Thyroid gland (tissue), 4 donors: ENCODE measurements around the gene SMCO3. TPM values are rescaled to one million over a fixed set of nuclear protein-coding genes. Genes with fewer than 3 reads are reported as not detected.

Experiments used
- DNase-seq, 2 donors: peaks; one replicate each; pipeline ENCODE4 v3.0.0-alpha.2; 2019
- H3K27ac ChIP-seq, 3 donors: fragments of 200-600 bp; sonication (generic); 1 replicate in 2 of 3; 2 replicates in 1 of 3; pipeline ENCODE4 v1.5.1; 2016 to 2019; ENCODE audit warnings: mild to moderate bottlenecking in 1 of 3, moderate library complexity in 1 of 3
- H3K27me3 ChIP-seq: fragments of 200-600 bp; sonication (generic); one replicate; pipeline ENCODE4 v1.5.1; 2019
- H3K36me3 ChIP-seq, 2 donors: fragments of 200-600 bp; sonication (generic); one replicate each; pipeline ENCODE4 v1.5.1; 2016 to 2019
- H3K4me1 ChIP-seq, 2 donors: fragments of 200-600 bp; sonication (generic); one replicate each; pipeline ENCODE4 v1.5.1; 2017 to 2019
- H3K4me3 ChIP-seq, 3 donors: fragments of 200-600 bp; sonication (generic); replicated peaks in 1 of 3; 1 replicate in 2 of 3; 2 replicates in 1 of 3; pipeline ENCODE4 v1.5.1; 2016; ENCODE audit warnings: mild to moderate bottlenecking in 1 of 3
- H3K9me3 ChIP-seq: fragments of 200-600 bp; sonication (generic); one replicate; pipeline ENCODE4 v1.5.1; 2017
- POLR2A ChIP-seq, 2 donors: fragments of 450-650 bp; IDR thresholded peaks; one replicate each; pipeline ENCODE4 v1.6.1; 2017; ENCODE audit warnings: antibody characterized with exemption in 2 of 2, mild to moderate bottlenecking in 2 of 2, moderate library complexity in 1 of 2
- WGBS, 2 donors: methylation state at CpG; one replicate each; pipeline ENCODE4 v1.1.5; 2017; 5-methylcytosine and 5-hydroxymethylcytosine counted together
- intact Hi-C: fragments of 100-400 bp; cut with DNase I; formaldehyde crosslinking; loops from one replicate; pipeline ENCODE4 v1.15.1; 2023
- total RNA-seq, 4 donors: library from RNA; depleted of rRNA; stranded (reverse); fragments of >200 nt; gene quantifications; one replicate each; pipeline ENCODE4 v1.2.3, GENCODE V29; 2016
- TF ChIP-seq, protein P1 (sequence below), 6 experiments: fragments of 200-600 bp in 3 of 6; fragments of 450-650 bp in 3 of 6; sonication (generic) in 3 of 6; IDR thresholded peaks; one replicate each; pipeline ENCODE4 v1.5.1; 2016 to 2019; ENCODE audit warnings: antibody characterized with exemption in 6 of 6, mild to moderate bottlenecking in 2 of 6, inconsistent platforms in 1 of 6, moderate library complexity in 1 of 6

Gene SMCO3
- total RNA-seq, 4 donors from 2014 or later = 0.83 to 1.3 (median 0.89) TPM; not detected in 1

DNA sequence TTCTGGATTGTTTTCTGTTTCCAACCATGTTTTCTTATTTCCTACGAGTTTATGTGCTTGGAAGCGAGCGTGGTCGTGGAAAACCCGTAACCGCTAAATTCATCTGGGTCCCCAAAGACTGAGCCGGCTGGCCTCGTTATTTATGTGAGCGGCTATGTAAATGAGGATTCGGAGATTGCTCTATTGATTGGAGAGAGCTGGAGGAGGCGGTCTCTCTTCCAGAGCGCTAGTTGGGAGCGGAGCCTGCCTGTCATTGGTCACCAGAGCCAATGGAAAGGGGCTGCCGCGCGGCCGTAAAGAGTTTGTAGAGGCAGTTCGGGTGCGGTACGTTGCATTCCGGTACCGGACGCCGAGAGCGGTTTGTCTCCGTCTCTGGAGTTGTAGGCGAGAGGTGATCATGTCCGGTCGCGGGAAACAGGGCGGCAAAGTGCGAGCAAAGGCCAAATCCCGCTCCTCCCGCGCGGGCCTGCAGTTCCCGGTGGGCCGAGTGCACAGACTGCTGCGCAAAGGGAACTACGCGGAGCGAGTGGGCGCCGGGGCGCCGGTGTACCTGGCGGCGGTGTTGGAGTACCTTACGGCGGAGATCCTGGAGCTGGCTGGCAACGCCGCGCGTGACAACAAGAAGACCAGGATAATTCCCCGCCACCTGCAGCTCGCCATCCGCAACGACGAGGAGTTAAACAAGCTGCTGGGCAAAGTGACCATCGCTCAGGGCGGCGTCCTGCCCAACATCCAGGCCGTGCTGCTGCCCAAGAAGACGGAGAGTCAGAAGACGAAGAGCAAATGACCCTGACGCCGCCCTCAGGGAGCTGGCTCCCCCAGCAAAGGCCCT lies 39.7 kb downstream of the SMCO3 start:
- TF ChIP-seq, protein P1, sequence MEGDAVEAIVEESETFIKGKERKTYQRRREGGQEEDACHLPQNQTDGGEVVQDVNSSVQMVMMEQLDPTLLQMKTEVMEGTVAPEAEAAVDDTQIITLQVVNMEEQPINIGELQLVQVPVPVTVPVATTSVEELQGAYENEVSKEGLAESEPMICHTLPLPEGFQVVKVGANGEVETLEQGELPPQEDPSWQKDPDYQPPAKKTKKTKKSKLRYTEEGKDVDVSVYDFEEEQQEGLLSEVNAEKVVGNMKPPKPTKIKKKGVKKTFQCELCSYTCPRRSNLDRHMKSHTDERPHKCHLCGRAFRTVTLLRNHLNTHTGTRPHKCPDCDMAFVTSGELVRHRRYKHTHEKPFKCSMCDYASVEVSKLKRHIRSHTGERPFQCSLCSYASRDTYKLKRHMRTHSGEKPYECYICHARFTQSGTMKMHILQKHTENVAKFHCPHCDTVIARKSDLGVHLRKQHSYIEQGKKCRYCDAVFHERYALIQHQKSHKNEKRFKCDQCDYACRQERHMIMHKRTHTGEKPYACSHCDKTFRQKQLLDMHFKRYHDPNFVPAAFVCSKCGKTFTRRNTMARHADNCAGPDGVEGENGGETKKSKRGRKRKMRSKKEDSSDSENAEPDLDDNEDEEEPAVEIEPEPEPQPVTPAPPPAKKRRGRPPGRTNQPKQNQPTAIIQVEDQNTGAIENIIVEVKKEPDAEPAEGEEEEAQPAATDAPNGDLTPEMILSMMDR (IDR thresholded peaks at IDR 0.05) = peak in 1 of 6 experiments; percentile 10
- TF ChIP-seq POLR2A (IDR thresholded peaks at IDR 0.05) = peak; percentile 83 to 97
- Histone ChIP-seq H3K36me3 (no peaks in the 10 kb centered on the region), H3K4me1 (peaks cover 0 to 14% of the 10 kb centered on the region in 2 donors), H3K9me3 (no peaks in the 10 kb centered on the region), H3K27me3 (no peaks in the 10 kb centered on the region), H3K4me3 (peak overlapping the region; percentile 45 to 88 (median 69)), H3K27ac (peak overlapping the region; percentile 90 to 95 (median 94))
- peak; percentile 97 for DNase-seq
- intact Hi-C loops = no loop called here
- WGBS, 2 donors = 2 to 3% methylated on average over 21 to 45 of the region's 67 CpGs

DNA sequence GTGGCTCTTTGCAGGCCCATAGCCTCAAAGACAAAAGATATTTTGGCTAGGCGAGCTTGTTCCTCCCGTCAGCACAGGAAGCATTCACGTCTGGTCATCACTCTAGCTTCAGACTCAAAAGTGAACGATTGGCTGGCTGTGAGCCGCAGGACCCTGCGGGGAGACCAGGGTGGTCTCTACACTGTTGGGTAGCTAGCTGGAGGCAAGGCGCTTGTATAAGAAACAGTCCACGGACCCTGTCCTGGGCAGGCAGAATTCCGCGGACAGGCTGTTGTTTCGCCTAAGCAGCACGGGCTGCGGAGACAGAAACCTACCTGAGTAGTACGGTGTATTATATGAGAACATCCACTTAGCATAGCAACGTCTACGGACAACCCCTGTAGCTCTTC lies 40.3 kb downstream of the SMCO3 start:
- H3K4me1 ChIP-seq = peaks cover 0 to 14% of the 10 kb centered on the region in 2 donors
- no peaks in the 10 kb centered on the region for H3K9me3 ChIP-seq
- DNase-seq = no peak
- no peaks in the 10 kb centered on the region for H3K36me3 ChIP-seq
- H3K4me3 ChIP-seq = peak overlapping the region in 2 of 3 donors; percentile 9 to 45
- intact Hi-C loops = no loop called here
- 12 to 29% methylated on average over 9 to 16 of the region's 16 CpGs for WGBS, 2 donors
- no peaks in the 10 kb centered on the region for H3K27me3 ChIP-seq
- no peak for TF ChIP-seq POLR2A (IDR thresholded peaks at IDR 0.05)
- TF ChIP-seq, protein P1 (IDR thresholded peaks at IDR 0.05) = no peak
- H3K27ac ChIP-seq = peak overlapping the region; percentile 40 to 95 (median 94)

DNA sequence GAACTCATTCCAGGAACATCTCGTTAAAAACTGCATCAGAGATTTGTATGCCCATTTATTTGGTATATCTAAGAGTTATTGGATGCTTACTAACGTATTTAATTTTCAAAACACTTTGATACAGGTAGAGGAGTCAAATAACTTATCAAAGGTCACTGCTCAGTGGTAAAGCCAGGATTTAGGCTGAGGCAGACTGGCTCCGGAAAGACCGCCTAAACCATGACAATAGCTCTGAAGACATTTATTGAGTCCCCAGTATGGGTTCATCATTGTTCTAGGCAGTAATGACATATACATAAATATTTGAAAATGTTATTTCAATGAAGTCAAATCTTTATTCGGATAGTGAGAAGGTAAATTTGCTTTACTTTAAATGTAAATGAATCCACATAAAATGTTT lies 41.0 kb downstream of the SMCO3 start:
- Histone ChIP-seq H3K27ac (no peak overlapping the region), H3K9me3 (no peaks in the 10 kb centered on the region), H3K4me1 (peaks cover 4 to 18% of the 10 kb centered on the region in 2 donors), H3K36me3 (no peaks in the 10 kb centered on the region), H3K27me3 (no peaks in the 10 kb centered on the region), H3K4me3 (no peak overlapping the region)
- WGBS, 2 donors = 94 to 95% methylated on average over 5 of the region's 5 CpGs
- intact Hi-C loops = no loop called here
- TF ChIP-seq, protein P1 (IDR thresholded peaks at IDR 0.05) = no peak
- no peak for TF ChIP-seq POLR2A (IDR thresholded peaks at IDR 0.05)
- no peak for DNase-seq

DNA sequence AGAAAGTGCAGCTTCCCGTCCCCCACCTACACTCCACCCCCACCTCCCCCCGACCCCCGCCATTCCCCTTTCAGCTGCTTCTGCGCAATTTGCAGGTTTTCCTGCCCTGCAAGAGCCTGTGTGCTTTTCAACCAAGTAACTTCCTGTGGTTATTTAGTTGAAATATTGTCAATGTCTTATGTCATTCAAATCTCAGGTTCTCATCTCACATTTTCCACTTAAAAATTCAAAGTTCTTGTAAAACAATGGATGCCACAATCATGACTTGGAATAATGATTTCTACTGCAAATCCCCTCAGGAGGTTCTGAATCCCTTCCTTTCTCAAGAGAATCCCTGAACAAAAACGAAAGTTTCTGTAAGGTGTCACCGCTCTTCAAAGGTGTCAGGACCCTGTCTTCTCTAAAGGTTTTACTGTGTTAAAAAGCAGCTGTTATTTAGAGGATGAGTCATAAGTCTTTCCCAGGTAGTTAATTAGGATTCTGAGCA lies 42.3 kb downstream of the SMCO3 start:
- peak in 1 of 2 donors; percentile 4 for DNase-seq
- H3K36me3 ChIP-seq = no peaks in the 10 kb centered on the region
- peaks cover 7 to 22% of the 10 kb centered on the region in 2 donors for H3K4me1 ChIP-seq
- TF ChIP-seq POLR2A (IDR thresholded peaks at IDR 0.05) = no peak
- TF ChIP-seq, protein P1 (IDR thresholded peaks at IDR 0.05) = no peak
- no peaks in the 10 kb centered on the region for H3K9me3 ChIP-seq
- intact Hi-C loops = no loop called here
- H3K27ac ChIP-seq = peak overlapping the region; percentile 86 to 96 (median 94)
- peak overlapping the region in 1 of 3 donors; percentile 75 for H3K4me3 ChIP-seq
- WGBS, 2 donors = 24 to 26% methylated on average over 6 of the region's 6 CpGs
- no peaks in the 10 kb centered on the region for H3K27me3 ChIP-seq
